ACC112 (cell line): ENCODE data around the gene TXLNG.
"Not testable (repeated sequence)": the region's sequence is repeated elsewhere in the genome, so short reads cannot be mapped to it uniquely, and the experiment has no call there.

ENCODE experiments used
- H2AFZ ChIP-seq: fragments of 200-600 bp; sonication (generic); one replicate; pipeline ENCODE4 v1.6.0; 2017; ENCODE audit warnings: antibody characterized with exemption, low read length; ENCODE audit not compliant: unreplicated experiment
- H3K27ac ChIP-seq: fragments of 200-600 bp; sonication (generic); 2 replicates; pipeline ENCODE4 v1.5.1; 2014; ENCODE audit warnings: low read depth, mild to moderate bottlenecking, antibody characterized with exemption, low read length, moderate library complexity
- H3K27me3 ChIP-seq: fragments of 200-600 bp; sonication (generic); 2 replicates; pipeline ENCODE4 v1.6.1; 2014; ENCODE audit warnings: mild to moderate bottlenecking, antibody characterized with exemption, low read length, moderate library complexity, mixed read lengths; ENCODE audit not compliant: insufficient read depth
- H3K36me3 ChIP-seq: fragments of 200-600 bp; sonication (generic); 2 replicates; pipeline ENCODE4 v1.6.1; 2016; ENCODE audit warnings: mild to moderate bottlenecking, antibody characterized with exemption, low read length, moderate library complexity, mixed read lengths; ENCODE audit not compliant: insufficient read depth
- H3K4me1 ChIP-seq: fragments of 200-600 bp; sonication (generic); one replicate; pipeline ENCODE4 v1.6.1; 2016; ENCODE audit warnings: low read length, mixed read lengths; ENCODE audit not compliant: insufficient read depth, unreplicated experiment, control insufficient read depth
- H3K4me3 ChIP-seq: fragments of 200-600 bp; sonication (generic); 2 replicates; pipeline ENCODE4 v1.5.1; 2014; ENCODE audit warnings: mild to moderate bottlenecking, low read depth, low read length
- H3K79me2 ChIP-seq: fragments of 200-600 bp; sonication (generic); one replicate; pipeline ENCODE4 v1.6.0; 2016; ENCODE audit warnings: low read length; ENCODE audit not compliant: control insufficient read depth, unreplicated experiment, insufficient read depth

Gene TXLNG

DNA sequence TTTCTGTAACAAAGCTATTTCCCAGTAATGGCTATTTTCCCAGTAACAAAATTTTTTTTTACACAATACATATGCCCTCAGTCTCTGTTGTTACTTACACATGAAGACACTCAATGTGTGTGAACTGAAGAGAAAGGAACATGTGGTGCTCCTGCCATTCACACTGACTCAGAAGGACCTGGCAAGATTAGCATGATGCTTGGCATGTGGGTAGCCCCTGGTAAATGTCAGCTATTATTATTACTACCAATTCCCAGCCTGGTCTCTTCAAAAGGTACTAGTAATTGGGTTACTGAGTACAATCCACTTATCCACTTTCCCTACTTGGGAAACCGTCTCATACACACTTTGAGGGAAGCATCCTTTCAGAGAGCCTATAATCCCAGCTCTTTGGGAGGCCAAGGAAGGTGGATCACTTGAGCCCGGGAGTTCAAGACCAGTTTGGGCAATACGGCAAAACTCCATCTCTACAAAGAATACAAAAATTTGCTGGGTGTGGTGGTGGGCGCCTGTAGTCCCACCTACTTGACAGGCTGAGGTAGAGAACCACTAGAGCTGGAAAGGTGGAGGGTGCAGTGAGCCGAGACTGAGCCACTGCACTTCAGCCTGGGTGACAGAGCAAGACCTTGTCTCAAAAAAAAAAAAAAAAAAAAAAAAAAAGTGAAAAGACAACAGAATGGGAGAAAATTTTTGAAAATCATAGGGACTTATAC lies 69.3 kb downstream of the TXLNG start:
- Histone ChIP-seq H3K79me2 (peaks cover 63% of the 10 kb centered on the region), H3K27me3 (no peaks in the 10 kb centered on the region), H3K4me1 (peaks cover 23% of the 10 kb centered on the region), H3K4me3 (no peak overlapping the region), H3K27ac (0 out of 2 replicates have a peak overlapping the region, but pooled peaks have one; percentile 23), H3K36me3 (peaks cover 53% of the 10 kb centered on the region), H2AFZ (no peak overlapping the region)

GRCh38 chrX:16856076-16856404 lies 69.8 kb downstream of the TXLNG start:
- Histone ChIP-seq H3K36me3 (peaks cover 53% of the 10 kb centered on the region), H3K4me1 (peaks cover 23% of the 10 kb centered on the region), H3K79me2 (peaks cover 67% of the 10 kb centered on the region)
- H3K27ac ChIP-seq, H3K4me3 ChIP-seq, H3K27me3 ChIP-seq, H2AFZ ChIP-seq: not testable (repeated sequence)

- no peak overlapping the region for H3K4me3 ChIP-seq
- no peak overlapping the region for H2AFZ ChIP-seq
- no peak overlapping the region for H3K27ac ChIP-seq
- peaks cover 18% of the 10 kb centered on the region for H3K4me1 ChIP-seq
- H3K27me3 ChIP-seq = no peaks in the 10 kb centered on the region
- peaks cover 70% of the 10 kb centered on the region for H3K79me2 ChIP-seq
- H3K36me3 ChIP-seq = peaks cover 57% of the 10 kb centered on the region
Observed at GRCh38 chrX:16856744-16857143, 70.5 kb downstream of the TXLNG start.

GRCh38 chrX:16862829-16863228 lies 76.6 kb downstream of the TXLNG start:
- peaks cover 11% of the 10 kb centered on the region for H3K4me1 ChIP-seq
- H3K36me3 ChIP-seq = peaks cover 41% of the 10 kb centered on the region
- H3K27me3 ChIP-seq = no peaks in the 10 kb centered on the region
- no peak overlapping the region for H3K27ac ChIP-seq
- peaks cover 89% of the 10 kb centered on the region for H3K79me2 ChIP-seq
- H3K4me3 ChIP-seq = no peak overlapping the region
- H2AFZ ChIP-seq = no peak overlapping the region

DNA sequence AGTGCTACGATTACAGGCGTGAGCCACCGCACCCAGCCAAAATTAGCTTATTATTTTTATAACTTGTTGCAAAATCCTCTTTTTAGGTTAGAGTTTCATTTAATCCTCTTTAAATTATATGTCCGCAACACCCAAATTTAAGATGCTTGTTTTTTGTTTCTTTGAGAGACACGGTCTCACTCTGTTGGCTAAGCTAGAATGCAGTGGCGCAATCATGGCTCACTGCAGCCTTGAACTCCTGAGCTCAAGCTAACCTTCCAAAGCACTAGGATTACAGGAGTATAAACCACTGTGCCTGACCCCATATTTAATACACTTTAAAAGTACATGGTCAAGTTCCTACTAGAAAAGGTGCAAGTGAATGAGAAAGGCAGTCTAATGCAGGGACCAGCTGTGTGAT lies 81.7 kb downstream of the TXLNG start:
- Histone ChIP-seq H3K4me3 (peak overlapping the region; percentile 99), H3K4me1 (peaks cover 24% of the 10 kb centered on the region), H3K79me2 (peaks cover 61% of the 10 kb centered on the region), H2AFZ (no peak overlapping the region), H3K27me3 (no peaks in the 10 kb centered on the region), H3K27ac (0 out of 2 replicates have a peak overlapping the region, but pooled peaks have one; percentile 56), H3K36me3 (peaks cover 10% of the 10 kb centered on the region; the same call in 1 of the 2 replicates)

- H3K79me2 ChIP-seq = peaks cover 51% of the 10 kb centered on the region
- H3K27ac ChIP-seq = peak overlapping the region; percentile 56; the same call in 1 of the 2 replicates
- peak overlapping the region; percentile 99 for H3K4me3 ChIP-seq
Observed at GRCh38 chrX:16868920-16869319, 82.7 kb downstream of the TXLNG start.

DNA sequence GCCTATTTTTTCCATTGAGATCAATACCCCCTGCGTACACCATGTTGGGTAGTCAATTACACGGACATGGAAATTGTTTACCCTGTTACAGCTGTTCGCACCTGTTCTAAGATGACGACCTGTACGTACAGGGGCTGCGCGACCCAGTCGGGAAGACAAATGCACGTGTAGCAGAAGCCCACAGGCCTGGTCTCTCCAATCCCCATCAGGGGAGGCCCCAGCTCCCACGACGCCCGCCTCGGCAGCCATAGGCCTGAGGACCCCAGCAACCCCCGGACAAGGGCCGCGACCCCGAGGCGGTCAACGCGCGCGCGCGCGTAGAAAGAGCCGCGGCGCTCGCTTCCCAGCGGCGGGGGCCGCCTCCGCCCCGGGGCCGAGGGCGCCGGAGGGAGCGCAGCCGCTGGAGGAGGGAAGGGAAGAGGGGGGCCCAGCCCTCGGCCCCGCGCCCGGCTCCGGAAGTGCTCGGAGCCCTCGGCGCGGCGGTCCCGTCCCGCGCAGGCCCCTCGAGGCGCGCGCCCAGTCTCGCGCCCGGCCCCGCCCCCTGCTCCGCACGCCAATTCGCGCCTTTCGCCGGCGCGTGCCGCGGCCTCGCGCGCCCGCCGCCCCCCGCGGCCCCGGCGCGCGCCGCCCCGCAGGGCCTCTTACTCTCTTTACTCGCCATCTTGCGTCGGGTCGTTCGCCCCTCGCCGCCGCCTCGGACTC lies 83.3 kb downstream of the TXLNG start:
- peaks cover 4% of the 10 kb centered on the region; the same call in 1 of the 2 replicates for H3K36me3 ChIP-seq
- peak overlapping the region; percentile 99 for H3K27ac ChIP-seq
- peaks cover 46% of the 10 kb centered on the region for H3K79me2 ChIP-seq
- no peaks in the 10 kb centered on the region for H3K27me3 ChIP-seq
- peak overlapping the region; percentile 99 for H3K4me3 ChIP-seq
- peak overlapping the region; percentile 6 for H2AFZ ChIP-seq
- peaks cover 24% of the 10 kb centered on the region for H3K4me1 ChIP-seq

More at GRCh38 chrX:16868920-16869319, 82.7 kb downstream of the TXLNG start:
- peak overlapping the region; percentile 6 for H2AFZ ChIP-seq
- peaks cover 24% of the 10 kb centered on the region for H3K4me1 ChIP-seq
- H3K27me3 ChIP-seq = no peaks in the 10 kb centered on the region
- peaks cover 4% of the 10 kb centered on the region; the same call in 1 of the 2 replicates for H3K36me3 ChIP-seq

DNA sequence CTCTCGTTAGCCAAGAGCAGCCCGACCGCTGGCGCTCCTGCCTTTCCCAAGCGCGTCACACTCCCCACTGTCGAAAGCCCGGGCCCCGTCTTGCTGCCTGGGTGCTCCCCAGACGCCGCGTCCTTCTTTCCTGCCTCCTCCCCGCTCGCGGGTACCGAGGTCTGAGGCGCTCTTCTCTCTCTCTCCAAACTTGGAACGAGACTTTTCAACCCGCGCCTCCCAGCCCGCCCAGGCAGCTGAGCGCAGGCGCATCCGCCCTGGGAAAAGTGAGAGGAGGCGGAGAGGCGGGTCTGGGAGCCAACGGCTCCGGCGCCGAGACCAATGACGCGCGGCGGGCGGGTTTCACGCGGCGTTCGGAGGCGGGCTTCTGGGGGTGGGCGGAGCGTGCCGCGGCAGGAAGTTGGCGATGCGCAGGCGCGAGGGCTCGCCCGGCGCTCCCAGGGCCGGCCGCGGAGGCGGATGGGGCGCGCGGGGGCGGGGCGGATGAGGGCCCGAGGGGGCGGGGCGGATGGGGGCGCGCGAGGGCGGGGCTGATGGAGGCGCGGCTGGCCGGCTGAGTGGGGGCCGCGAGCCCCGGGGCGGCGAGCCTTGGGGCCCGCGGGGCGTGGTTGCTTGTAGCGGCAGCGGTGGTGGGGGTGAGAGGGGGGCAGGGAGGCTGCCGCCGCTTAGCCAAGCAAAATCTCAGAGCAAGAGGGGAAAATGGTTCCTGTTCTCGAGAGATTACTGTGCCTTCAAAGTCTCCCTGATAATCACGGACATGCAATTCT lies 84.0 kb downstream of the TXLNG start, which contains the start of gene RBBP7:
Gene RBBP7 (minus strand): TSS at position 268 of the 767 bp plus-strand sequence. CDS start 309 bp downstream, outside the sequence.
- peak within 1 kb of the TSS; percentile 100 for H2AFZ ChIP-seq
- H3K27ac ChIP-seq = peak within 1 kb of the TSS; percentile 99
- peaks cover 41% of the 10 kb centered on the region for H3K79me2 ChIP-seq
- peaks cover 4% of the 10 kb centered on the region; the same call in 1 of the 2 replicates for H3K36me3 ChIP-seq
- H3K27me3 ChIP-seq = no peaks in the 10 kb centered on the region
- peaks cover 24% of the 10 kb centered on the region for H3K4me1 ChIP-seq
- peak within 1 kb of the TSS; percentile 99 for H3K4me3 ChIP-seq

- Histone ChIP-seq H3K4me3 (peak overlapping the region; percentile 92), H3K27me3 (no peaks in the 10 kb centered on the region), H2AFZ (peak overlapping the region; percentile 100), H3K27ac (peak overlapping the region; percentile 77), H3K4me1 (peaks cover 19% of the 10 kb centered on the region), H3K79me2 (peaks cover 34% of the 10 kb centered on the region), H3K36me3 (no peaks in the 10 kb centered on the region; the same call in 1 of the 2 replicates)
Observed at GRCh38 chrX:16870862-16871815, 84.9 kb downstream of the TXLNG start.
